ENCODE measurements around the gene THBS2. TPM values are rescaled to one million over a fixed set of nuclear protein-coding genes. Genes with fewer than 3 reads are reported as not detected.
"Not testable (repeated sequence)": the region's sequence is repeated elsewhere in the genome, so short reads cannot be mapped to it uniquely, and the experiment has no call there.

THBS2 gene
- total RNA-seq, 1 experiment from 2014 or later = 0.39 TPM

DNA sequence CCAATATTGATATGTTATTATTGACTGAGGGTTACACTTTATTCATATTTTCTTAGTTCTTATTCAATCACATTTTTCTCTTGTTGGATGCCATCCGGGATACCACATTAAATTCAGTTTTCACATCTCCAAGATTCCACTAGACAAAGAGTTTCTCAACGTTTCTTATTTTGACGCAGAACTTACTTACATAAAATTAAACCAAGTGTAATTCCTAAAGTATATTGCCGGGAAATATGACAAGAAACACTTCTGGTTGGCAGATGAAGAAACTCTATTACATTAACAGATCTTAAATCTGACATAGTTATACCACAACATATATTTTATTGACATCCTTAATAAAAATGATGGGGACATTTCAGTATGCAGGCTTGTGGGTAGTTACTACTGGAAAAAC lies 47.3 kb upstream of the THBS2 start:
- no peak overlapping the region for H3K27ac ChIP-seq (ENCODE audit: low read depth, low read length)
- DNase-seq (ENCODE audit: low read depth, low spot score) = no peak
- H3K36me3 ChIP-seq (ENCODE audit: control insufficient read depth in 1 of 2, insufficient read depth in 2 of 2, low read length in 2 of 2) = no peaks in the 10 kb centered on the region; a peak in 1 of 4 replicates
- H2AFZ ChIP-seq (ENCODE audit: low read depth, low read length, poor library complexity, severe bottlenecking) = no peak overlapping the region
- ChIA-PET CTCF (no interaction called here), RAD21 (ENCODE audit: low non-redundant PET in 1 of 2, low total read pairs in 2 of 2, uncharacterized antibody in 2 of 2, unreplicated experiment in 2 of 2) (no interaction called here), POLR2A (no interaction called here)
- intact Hi-C loops (cut with micrococcal nuclease) = no loop called here
- TF ChIP-seq, protein P1, sequence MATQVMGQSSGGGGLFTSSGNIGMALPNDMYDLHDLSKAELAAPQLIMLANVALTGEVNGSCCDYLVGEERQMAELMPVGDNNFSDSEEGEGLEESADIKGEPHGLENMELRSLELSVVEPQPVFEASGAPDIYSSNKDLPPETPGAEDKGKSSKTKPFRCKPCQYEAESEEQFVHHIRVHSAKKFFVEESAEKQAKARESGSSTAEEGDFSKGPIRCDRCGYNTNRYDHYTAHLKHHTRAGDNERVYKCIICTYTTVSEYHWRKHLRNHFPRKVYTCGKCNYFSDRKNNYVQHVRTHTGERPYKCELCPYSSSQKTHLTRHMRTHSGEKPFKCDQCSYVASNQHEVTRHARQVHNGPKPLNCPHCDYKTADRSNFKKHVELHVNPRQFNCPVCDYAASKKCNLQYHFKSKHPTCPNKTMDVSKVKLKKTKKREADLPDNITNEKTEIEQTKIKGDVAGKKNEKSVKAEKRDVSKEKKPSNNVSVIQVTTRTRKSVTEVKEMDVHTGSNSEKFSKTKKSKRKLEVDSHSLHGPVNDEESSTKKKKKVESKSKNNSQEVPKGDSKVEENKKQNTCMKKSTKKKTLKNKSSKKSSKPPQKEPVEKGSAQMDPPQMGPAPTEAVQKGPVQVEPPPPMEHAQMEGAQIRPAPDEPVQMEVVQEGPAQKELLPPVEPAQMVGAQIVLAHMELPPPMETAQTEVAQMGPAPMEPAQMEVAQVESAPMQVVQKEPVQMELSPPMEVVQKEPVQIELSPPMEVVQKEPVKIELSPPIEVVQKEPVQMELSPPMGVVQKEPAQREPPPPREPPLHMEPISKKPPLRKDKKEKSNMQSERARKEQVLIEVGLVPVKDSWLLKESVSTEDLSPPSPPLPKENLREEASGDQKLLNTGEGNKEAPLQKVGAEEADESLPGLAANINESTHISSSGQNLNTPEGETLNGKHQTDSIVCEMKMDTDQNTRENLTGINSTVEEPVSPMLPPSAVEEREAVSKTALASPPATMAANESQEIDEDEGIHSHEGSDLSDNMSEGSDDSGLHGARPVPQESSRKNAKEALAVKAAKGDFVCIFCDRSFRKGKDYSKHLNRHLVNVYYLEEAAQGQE (IDR thresholded peaks at IDR 0.05; ENCODE audit: low read depth) = no peak
- TF ChIP-seq EZH2 (IDR thresholded peaks at IDR 0.05) (no peak), CEBPB (IDR thresholded peaks at IDR 0.05; ENCODE audit: low read depth) (no peak), SP1 (IDR thresholded peaks at IDR 0.05; ENCODE audit: low read depth) (no peak), EZH2phosphoT487 (IDR thresholded peaks at IDR 0.05; ENCODE audit: borderline replicate concordance) (no peak), POLR2AphosphoS5 (IDR thresholded peaks at IDR 0.05; ENCODE audit: low read depth, low read length) (no peak), ELF1 (IDR thresholded peaks at IDR 0.05; ENCODE audit: borderline replicate concordance, low read depth) (no peak), POLR2A (IDR thresholded peaks at IDR 0.05; ENCODE audit: borderline replicate concordance, extremely low read depth, insufficient read depth, insufficient read length) (no peak), EGR1 (IDR thresholded peaks at IDR 0.05; ENCODE audit: low read depth) (no peak)
- TF ChIP-seq, protein P2, sequence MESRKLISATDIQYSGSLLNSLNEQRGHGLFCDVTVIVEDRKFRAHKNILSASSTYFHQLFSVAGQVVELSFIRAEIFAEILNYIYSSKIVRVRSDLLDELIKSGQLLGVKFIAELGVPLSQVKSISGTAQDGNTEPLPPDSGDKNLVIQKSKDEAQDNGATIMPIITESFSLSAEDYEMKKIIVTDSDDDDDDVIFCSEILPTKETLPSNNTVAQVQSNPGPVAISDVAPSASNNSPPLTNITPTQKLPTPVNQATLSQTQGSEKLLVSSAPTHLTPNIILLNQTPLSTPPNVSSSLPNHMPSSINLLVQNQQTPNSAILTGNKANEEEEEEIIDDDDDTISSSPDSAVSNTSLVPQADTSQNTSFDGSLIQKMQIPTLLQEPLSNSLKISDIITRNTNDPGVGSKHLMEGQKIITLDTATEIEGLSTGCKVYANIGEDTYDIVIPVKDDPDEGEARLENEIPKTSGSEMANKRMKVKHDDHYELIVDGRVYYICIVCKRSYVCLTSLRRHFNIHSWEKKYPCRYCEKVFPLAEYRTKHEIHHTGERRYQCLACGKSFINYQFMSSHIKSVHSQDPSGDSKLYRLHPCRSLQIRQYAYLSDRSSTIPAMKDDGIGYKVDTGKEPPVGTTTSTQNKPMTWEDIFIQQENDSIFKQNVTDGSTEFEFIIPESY (IDR thresholded peaks at IDR 0.05; ENCODE audit: extremely low read depth, insufficient replicate concordance, low read length) = no peak
- H3K4me2 ChIP-seq (ENCODE audit: low read length) = no peak overlapping the region
- H3K9me2 ChIP-seq (ENCODE audit: insufficient read depth) = no peaks in the 10 kb centered on the region
- no peaks in the 10 kb centered on the region for H3K79me2 ChIP-seq (ENCODE audit: insufficient read depth, low read length)
- H3K27me3 ChIP-seq (ENCODE audit: insufficient read depth, low read length) = no peaks in the 10 kb centered on the region
- H3K4me3 ChIP-seq (replicated peaks in 1 of 2; ENCODE audit: low read depth in 1 of 2, low read length in 2 of 2) = no peak overlapping the region
- BruUV-seq (replicated peaks) = no TSS peak
- no peaks in the 10 kb centered on the region for H3K4me1 ChIP-seq (ENCODE audit: control insufficient read depth in 1 of 2, insufficient read depth in 2 of 2, low read length in 2 of 2)
- no peaks in the 10 kb centered on the region for H4K20me1 ChIP-seq (ENCODE audit: insufficient read depth)
- ATAC-seq = no peak
- H3K9ac ChIP-seq (ENCODE audit: low read length) = no peak overlapping the region
- no peaks in the 10 kb centered on the region; a peak in 1 of 4 replicates for H3K9me3 ChIP-seq (ENCODE audit: control insufficient read depth in 1 of 2, insufficient read depth in 1 of 2, low read depth in 1 of 2, low read length in 2 of 2)

DNA sequence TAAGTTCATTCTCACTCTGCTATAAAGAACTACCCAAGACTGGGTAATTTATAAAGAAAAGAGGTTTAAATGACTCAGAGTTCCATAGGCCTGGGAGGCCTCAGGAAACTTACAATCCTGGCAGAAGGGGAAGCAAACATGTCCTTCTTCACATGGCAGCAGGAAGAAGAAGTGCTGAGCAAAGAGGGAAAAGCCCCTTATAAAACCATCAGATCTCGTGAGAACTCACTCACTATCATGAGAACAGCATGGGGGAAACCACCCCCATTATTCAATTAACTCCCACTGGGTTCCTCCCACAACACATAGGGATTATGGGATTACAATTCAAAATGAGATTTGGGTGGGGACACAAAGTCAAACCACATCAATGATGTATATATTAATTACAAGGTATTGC lies 45.0 kb upstream of the THBS2 start:
- CTCF ChIA-PET; intact Hi-C loops (cut with micrococcal nuclease): not testable (repeated sequence)

More for the DNA sequence above, 45.0 kb upstream of the THBS2 start:
- H3K4me3 ChIP-seq (replicated peaks in 1 of 2; ENCODE audit: low read depth in 1 of 2, low read length in 2 of 2); BruUV-seq (replicated peaks); H3K36me3 ChIP-seq (ENCODE audit: control insufficient read depth in 1 of 2, insufficient read depth in 2 of 2, low read length in 2 of 2); POLR2A ChIA-PET; H3K9me3 ChIP-seq (ENCODE audit: control insufficient read depth in 1 of 2, insufficient read depth in 1 of 2, low read depth in 1 of 2, low read length in 2 of 2); DNase-seq (ENCODE audit: low read depth, low spot score); H2AFZ ChIP-seq (ENCODE audit: low read depth, low read length, poor library complexity, severe bottlenecking); H3K27ac ChIP-seq (ENCODE audit: low read depth, low read length); H3K9me2 ChIP-seq (ENCODE audit: insufficient read depth); H4K20me1 ChIP-seq (ENCODE audit: insufficient read depth); RAD21 ChIA-PET (ENCODE audit: low non-redundant PET in 1 of 2, low total read pairs in 2 of 2, uncharacterized antibody in 2 of 2, unreplicated experiment in 2 of 2); ATAC-seq; H3K4me1 ChIP-seq (ENCODE audit: control insufficient read depth in 1 of 2, insufficient read depth in 2 of 2, low read length in 2 of 2); H3K79me2 ChIP-seq (ENCODE audit: insufficient read depth, low read length); H3K9ac ChIP-seq (ENCODE audit: low read length); H3K27me3 ChIP-seq (ENCODE audit: insufficient read depth, low read length); H3K4me2 ChIP-seq (ENCODE audit: low read length): not testable (repeated sequence)

Data from HCT116 (cell line).